Measurements from ENCODE around the gene C11orf65.

The C11orf65 gene

DNA sequence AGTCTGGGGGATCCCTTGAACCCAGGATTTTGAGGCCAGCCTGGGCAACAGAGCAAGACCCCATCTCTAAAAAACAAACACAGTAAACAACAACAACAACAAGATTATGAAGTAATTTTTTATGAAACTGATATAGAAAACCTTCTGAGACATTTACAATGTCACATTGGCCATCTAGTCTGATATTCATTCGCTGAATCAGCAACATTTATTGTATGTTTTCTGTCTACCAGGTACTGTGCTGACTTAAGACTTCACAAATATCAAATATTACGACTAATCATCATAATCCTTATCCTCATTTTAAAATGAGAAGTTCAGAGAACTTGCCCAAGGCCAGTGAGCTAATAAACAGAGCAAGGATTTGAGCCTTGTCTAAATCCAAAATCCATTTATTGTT, 123.6 kb downstream of the C11orf65 start:
- Histone ChIP-seq H3K27me3 (no peaks in the 10 kb centered on the region), H3K4me3 (ENCODE audit: low read depth, low read length) (no peak overlapping the region), H3K36me3 (peaks cover 17% of the 10 kb centered on the region), H3K4me1 (no peaks in the 10 kb centered on the region), H3K9me3 (no peaks in the 10 kb centered on the region)
- no peak for DNase-seq
- TF ChIP-seq, protein P1, sequence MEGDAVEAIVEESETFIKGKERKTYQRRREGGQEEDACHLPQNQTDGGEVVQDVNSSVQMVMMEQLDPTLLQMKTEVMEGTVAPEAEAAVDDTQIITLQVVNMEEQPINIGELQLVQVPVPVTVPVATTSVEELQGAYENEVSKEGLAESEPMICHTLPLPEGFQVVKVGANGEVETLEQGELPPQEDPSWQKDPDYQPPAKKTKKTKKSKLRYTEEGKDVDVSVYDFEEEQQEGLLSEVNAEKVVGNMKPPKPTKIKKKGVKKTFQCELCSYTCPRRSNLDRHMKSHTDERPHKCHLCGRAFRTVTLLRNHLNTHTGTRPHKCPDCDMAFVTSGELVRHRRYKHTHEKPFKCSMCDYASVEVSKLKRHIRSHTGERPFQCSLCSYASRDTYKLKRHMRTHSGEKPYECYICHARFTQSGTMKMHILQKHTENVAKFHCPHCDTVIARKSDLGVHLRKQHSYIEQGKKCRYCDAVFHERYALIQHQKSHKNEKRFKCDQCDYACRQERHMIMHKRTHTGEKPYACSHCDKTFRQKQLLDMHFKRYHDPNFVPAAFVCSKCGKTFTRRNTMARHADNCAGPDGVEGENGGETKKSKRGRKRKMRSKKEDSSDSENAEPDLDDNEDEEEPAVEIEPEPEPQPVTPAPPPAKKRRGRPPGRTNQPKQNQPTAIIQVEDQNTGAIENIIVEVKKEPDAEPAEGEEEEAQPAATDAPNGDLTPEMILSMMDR (IDR thresholded peaks at IDR 0.05; ENCODE audit: low read depth, low read length): no peak

DNA sequence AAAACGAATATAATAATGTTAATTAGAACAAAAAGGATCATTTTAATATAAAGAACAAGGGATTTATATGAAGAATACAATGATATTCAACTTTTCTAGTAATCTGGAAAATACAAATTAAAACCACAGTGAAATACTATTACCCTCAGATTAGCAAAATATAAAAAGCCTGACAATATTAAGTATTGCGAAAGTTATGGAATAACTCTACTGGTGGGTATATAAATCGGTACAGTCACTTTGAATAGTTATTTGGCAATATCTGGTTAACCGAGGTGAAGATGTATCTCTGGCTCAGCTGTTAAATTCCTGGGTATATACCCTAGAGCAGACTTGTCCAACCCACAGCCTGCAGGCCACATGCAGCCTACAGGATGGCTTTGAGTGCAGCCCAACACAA, 125.7 kb downstream of the C11orf65 start:
- DNase-seq: no peak
- TF ChIP-seq, protein P1 (IDR thresholded peaks at IDR 0.05; ENCODE audit: low read depth, low read length): no peak
- Histone ChIP-seq H3K27me3 (no peaks in the 10 kb centered on the region), H3K9me3 (no peaks in the 10 kb centered on the region), H3K36me3 (peaks cover 13% of the 10 kb centered on the region), H3K4me3 (ENCODE audit: low read depth, low read length) (no peak overlapping the region), H3K4me1 (no peaks in the 10 kb centered on the region)

DNA sequence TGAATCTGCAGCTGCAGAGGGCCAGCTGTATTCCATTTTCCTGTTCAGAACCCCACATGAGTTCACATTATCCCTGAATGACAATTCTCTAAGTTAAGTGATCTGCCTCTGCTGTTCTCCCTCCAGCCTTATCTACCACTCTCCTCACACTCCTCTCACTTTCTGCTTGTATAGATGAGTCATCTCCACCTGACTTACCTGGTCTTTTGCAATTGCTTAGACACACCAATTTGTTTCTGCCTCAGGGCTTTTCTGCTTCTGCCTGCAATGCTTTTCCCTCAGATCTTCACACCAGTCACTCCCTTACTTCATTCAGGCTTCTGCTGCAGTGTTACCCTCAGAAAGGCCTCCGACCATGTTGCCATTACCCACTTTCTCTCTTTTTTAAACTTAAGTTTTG, 126.4 kb downstream of the C11orf65 start:
- H3K4me3 ChIP-seq (ENCODE audit: low read depth, low read length): no peak overlapping the region
- H3K36me3 ChIP-seq: peaks cover 17% of the 10 kb centered on the region
- no peaks in the 10 kb centered on the region for H3K27me3 ChIP-seq
- no peaks in the 10 kb centered on the region for H3K4me1 ChIP-seq
- TF ChIP-seq, protein P1 (IDR thresholded peaks at IDR 0.05; ENCODE audit: low read depth, low read length): no peak
- DNase-seq: no peak
- no peaks in the 10 kb centered on the region for H3K9me3 ChIP-seq

DNA sequence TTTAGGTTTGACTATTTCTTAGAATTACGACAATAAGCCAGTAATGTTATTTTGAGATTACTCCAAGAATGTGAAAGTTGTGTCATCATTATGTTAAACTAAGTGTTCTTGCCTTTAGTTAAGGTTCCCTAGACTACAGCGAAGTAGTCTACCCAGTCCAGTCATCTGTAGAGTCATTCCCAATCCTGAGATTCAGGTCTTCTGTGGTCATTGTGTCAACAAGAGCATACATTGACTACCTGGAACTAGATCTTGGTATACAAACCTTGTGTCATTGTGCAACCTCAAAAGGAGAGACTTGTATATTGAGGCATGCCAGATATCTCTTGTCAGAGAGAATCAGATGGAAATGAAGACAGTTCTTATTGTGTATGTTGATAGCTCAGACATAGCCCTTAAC, 128.6 kb downstream of the C11orf65 start:
- Histone ChIP-seq H3K4me3 (ENCODE audit: low read depth, low read length) (no peak overlapping the region), H3K9me3 (no peaks in the 10 kb centered on the region), H3K4me1 (no peaks in the 10 kb centered on the region), H3K27me3 (no peaks in the 10 kb centered on the region), H3K36me3 (peaks cover 23% of the 10 kb centered on the region)
- TF ChIP-seq, protein P1 (IDR thresholded peaks at IDR 0.05; ENCODE audit: low read depth, low read length): no peak
- no peak for DNase-seq

DNA sequence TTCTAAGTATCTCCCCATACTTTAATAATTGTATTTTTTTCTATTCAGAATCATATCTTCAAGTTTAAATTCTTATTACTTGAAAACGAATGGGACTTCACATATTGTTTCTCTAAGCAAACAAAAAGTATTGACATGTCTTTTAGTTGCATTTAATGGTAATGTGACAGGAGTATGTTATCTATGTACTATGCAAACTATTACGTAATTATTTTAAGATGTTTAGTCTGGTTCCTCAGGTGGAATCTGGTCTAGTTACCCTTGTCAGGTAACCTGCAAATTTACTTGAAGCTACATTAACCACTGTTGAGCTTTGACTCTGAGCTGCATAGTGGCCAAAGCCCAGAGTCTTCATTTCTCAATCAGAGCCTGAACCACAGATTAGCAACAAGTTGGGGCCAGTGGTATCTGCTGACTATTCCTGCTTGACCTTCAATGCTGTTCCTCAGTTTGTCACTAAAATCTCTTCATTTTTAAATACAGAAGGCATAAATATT, 133.9 kb downstream of the C11orf65 start:
- H3K4me3 ChIP-seq (ENCODE audit: low read depth, low read length): no peak overlapping the region
- TF ChIP-seq, protein P1 (IDR thresholded peaks at IDR 0.05; ENCODE audit: low read depth, low read length): no peak
- no peak for DNase-seq
- H3K9me3 ChIP-seq: no peaks in the 10 kb centered on the region
- H3K27me3 ChIP-seq: no peaks in the 10 kb centered on the region
- H3K4me1 ChIP-seq: no peaks in the 10 kb centered on the region
- peaks cover 38% of the 10 kb centered on the region for H3K36me3 ChIP-seq
